ENCODE measurements around the gene LURAP1L. TPM values are rescaled to one million over a fixed set of nuclear protein-coding genes. Genes with fewer than 3 reads are reported as not detected.

The LURAP1L gene
- polyA plus RNA-seq, 2 of the 4 experiments (the other 2 are of a cell fraction) = 24.4 to 61.4 TPM

DNA sequence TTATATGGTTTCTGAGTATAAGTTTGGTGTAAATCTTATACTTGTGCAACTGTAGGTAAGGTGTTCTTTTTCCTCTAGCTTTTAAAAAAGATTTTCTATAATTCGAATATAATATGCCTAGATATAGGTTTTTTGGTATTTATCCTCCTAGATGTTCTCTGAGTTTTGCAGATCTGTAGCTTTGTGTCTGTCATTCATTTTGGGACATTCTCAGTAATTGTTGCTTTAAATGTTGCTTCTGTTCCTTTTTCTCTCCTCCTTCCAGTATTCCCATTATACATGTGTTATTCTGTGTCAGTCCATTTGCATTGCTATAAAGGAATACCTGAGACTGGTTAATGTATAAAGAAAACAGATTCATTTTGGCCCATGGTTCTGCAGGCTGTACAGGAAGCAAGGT, 33.7 kb downstream of the LURAP1L start (continued):
- TF ChIP-seq, protein P1, sequence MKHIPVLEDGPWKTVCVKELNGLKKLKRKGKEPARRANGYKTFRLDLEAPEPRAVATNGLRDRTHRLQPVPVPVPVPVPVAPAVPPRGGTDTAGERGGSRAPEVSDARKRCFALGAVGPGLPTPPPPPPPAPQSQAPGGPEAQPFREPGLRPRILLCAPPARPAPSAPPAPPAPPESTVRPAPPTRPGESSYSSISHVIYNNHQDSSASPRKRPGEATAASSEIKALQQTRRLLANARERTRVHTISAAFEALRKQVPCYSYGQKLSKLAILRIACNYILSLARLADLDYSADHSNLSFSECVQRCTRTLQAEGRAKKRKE (CRISPR knock-in tag; IDR thresholded peaks at IDR 0.05; ENCODE audit: low read depth) = no peak
- TF ChIP-seq, protein P2, sequence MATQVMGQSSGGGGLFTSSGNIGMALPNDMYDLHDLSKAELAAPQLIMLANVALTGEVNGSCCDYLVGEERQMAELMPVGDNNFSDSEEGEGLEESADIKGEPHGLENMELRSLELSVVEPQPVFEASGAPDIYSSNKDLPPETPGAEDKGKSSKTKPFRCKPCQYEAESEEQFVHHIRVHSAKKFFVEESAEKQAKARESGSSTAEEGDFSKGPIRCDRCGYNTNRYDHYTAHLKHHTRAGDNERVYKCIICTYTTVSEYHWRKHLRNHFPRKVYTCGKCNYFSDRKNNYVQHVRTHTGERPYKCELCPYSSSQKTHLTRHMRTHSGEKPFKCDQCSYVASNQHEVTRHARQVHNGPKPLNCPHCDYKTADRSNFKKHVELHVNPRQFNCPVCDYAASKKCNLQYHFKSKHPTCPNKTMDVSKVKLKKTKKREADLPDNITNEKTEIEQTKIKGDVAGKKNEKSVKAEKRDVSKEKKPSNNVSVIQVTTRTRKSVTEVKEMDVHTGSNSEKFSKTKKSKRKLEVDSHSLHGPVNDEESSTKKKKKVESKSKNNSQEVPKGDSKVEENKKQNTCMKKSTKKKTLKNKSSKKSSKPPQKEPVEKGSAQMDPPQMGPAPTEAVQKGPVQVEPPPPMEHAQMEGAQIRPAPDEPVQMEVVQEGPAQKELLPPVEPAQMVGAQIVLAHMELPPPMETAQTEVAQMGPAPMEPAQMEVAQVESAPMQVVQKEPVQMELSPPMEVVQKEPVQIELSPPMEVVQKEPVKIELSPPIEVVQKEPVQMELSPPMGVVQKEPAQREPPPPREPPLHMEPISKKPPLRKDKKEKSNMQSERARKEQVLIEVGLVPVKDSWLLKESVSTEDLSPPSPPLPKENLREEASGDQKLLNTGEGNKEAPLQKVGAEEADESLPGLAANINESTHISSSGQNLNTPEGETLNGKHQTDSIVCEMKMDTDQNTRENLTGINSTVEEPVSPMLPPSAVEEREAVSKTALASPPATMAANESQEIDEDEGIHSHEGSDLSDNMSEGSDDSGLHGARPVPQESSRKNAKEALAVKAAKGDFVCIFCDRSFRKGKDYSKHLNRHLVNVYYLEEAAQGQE (IDR thresholded peaks at IDR 0.05) = no peak

DNA sequence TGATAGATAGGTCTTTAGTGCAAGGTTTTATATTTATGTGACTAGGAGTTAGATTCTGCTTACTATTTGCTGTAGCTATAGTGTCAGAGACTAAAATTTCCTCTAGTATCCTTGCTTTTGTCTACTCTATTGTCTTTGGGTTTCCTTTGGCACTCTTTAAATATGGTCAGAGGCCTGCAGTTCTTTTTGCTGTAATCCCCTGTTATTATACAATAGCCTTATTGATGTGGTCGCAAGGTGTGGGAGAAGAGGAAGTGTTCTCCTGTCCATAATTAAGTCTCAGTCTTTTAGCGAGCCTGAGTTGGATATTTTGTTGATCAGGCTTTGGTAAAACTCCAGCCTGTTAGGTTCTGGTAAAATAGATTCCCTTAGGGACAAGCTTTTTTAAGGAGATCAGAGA, 34.9 kb downstream of the LURAP1L start:
- Histone ChIP-seq H3K4me3 (no peak overlapping the region), H3K27ac (peak overlapping the region; percentile 80 to 94), H3K4me2 (no peak overlapping the region), H3K9me3 (peaks cover 12% of the 10 kb centered on the region), H3K4me1 (peaks cover 32% of the 10 kb centered on the region)
- TF ChIP-seq, protein P3, sequence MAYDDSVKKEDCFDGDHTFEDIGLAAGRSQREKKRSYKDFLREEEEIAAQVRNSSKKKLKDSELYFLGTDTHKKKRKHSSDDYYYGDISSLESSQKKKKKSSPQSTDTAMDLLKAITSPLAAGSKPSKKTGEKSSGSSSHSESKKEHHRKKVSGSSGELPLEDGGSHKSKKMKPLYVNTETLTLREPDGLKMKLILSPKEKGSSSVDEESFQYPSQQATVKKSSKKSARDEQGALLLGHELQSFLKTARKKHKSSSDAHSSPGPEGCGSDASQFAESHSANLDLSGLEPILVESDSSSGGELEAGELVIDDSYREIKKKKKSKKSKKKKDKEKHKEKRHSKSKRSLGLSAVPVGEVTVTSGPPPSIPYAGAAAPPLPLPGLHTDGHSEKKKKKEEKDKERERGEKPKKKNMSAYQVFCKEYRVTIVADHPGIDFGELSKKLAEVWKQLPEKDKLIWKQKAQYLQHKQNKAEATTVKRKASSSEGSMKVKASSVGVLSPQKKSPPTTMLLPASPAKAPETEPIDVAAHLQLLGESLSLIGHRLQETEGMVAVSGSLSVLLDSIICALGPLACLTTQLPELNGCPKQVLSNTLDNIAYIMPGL (CRISPR knock-in tag; IDR thresholded peaks at IDR 0.05; ENCODE audit: borderline replicate concordance) = no peak
- TF ChIP-seq RARB (CRISPR knock-in tag; IDR thresholded peaks at IDR 0.05) (no peak), BHLHE40 (IDR thresholded peaks at IDR 0.05; ENCODE audit: low read depth, low read length) (no peak), HDAC2 (IDR thresholded peaks at IDR 0.05) (no peak), RNF2 (IDR thresholded peaks at IDR 0.05; ENCODE audit: borderline replicate concordance, low read depth) (no peak), CEBPB (IDR thresholded peaks at IDR 0.05) (no peak), MAZ (IDR thresholded peaks at IDR 0.05; ENCODE audit: borderline replicate concordance, low read depth, low read length) (no peak), POLR2A (IDR thresholded peaks at IDR 0.05; ENCODE audit: low read length) (no peak), RCOR1 (IDR thresholded peaks at IDR 0.05; ENCODE audit: low read depth, low read length) (no peak), EHF (CRISPR knock-in tag; IDR thresholded peaks at IDR 0.05) (no peak)
- ChIA-PET POLR2A (interaction anchor here (0.6 to 1.4 kb wide), 3 partner anchors 25 to 34 kb away, joined by 4 to 11 read pairs (median 4); partner anchors contain the start of gene LURAP1L), CTCF (interaction anchor here (1.1 to 3.1 kb wide), 5 partner anchors 9 to 75 kb away, joined by 3 to 19 read pairs (median 5); partner anchors contain the start of gene LURAP1L)
- ATAC-seq (no peak), DNase-seq (ENCODE audit: low read depth in 1 of 2, low spot score in 1 of 2) (no peak), FAIRE-seq (no peak)
- WGBS (ENCODE audit: missing lambda C conversion rate) = 94% methylated on average over 2 of the region's 2 CpGs

DNA sequence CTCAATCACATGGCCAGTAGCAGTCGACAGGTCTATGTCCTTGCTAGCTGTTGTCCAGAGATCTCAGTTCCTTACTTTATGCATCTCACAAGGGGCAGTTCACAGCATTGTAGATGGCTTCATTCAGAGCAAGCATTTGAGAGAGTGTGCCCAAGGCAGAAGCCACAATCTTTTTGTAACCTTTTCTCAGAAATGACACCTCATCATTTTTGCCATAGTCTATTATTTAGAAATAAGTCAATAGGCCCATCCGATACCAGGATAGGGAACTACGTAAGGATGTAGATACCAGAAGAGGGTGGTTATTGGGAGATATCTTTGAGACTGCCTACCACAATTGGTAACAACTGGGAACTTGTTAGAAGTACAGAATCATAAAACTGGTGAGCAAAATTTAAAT, 37.1 kb downstream of the LURAP1L start:
- Histone ChIP-seq H3K4me3 (no peak overlapping the region), H3K4me2 (peak overlapping the region; percentile 83; the same call in 1 of the 3 replicates), H3K4me1 (peaks cover 55% of the 10 kb centered on the region), H3K27ac (peak overlapping the region; percentile 80 to 94), H3K9me3 (peaks cover 12% of the 10 kb centered on the region)
- DNase-seq (ENCODE audit: low read depth in 1 of 2, low spot score in 1 of 2) (no peak), ATAC-seq (no peak), FAIRE-seq (no peak)
- ChIA-PET POLR2A (no interaction called here), CTCF (interaction anchor here (0.7 to 0.9 kb wide), 2 partner anchors 27 to 36 kb away, joined by 4 to 5 read pairs; no protein-coding TSS in a partner anchor)
- TF ChIP-seq ZNF302 (CRISPR knock-in tag; IDR thresholded peaks at IDR 0.05) (no peak), RCOR1 (IDR thresholded peaks at IDR 0.05; ENCODE audit: low read depth, low read length) (no peak), PHF8 (IDR thresholded peaks at IDR 0.05; ENCODE audit: borderline replicate concordance, low read depth) (no peak), MAFK (IDR thresholded peaks at IDR 0.05; ENCODE audit: partially characterized antibody) (peak; percentile 66), HOXB5 (CRISPR knock-in tag; IDR thresholded peaks at IDR 0.05) (no peak), NFE2L2 (conservative IDR thresholded peaks at IDR 0.05; ENCODE audit: low read length) (no peak)
- WGBS (ENCODE audit: missing lambda C conversion rate) = 94% methylated on average over 3 of the region's 3 CpGs
